22Rv1 (cell line): ENCODE measurements around the gene CLEC16A.

Source experiments
- ZFX ChIP-seq: fragments of 450-650 bp; IDR thresholded peaks from 2 replicates; pipeline ENCODE4 v1.6.1; 2017; ENCODE audit warnings: antibody characterized with exemption, borderline replicate concordance
- TF ChIP-seq, protein P1 (sequence below): fragments of 450-650 bp; IDR thresholded peaks from 2 replicates; pipeline ENCODE4 v1.5.1; 2017; ENCODE audit warnings: mild to moderate bottlenecking

DNA sequence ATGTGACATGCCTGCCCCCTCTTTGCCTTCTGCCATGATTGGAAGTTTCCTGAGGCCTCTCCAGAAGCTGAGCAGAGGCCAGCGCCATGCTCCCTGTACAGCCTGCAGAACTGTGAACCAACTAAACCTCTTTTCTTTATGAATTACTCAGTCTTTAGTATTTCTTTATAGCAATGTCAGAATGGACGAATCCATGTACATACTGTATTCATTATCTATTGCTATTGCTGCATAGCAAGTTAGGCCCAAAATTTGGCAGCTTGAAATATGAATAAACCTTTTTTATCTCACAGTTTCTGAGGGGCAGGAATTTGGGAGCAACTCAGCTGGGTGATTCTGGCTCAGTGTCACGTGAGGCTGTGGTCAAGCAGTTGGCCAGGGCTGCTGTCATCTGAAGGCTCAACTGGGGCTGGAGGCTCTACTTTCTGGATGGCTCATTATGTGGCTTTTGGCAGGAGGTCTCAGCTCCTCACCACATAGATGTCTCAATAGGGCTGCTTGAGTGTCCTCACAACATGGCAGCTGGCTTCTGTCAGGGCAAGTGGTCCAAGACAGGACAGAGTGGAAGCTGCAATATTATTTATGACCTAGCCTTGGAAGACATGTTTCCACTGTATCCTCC lies 271.7 kb downstream of the CLEC16A start:
- TF ChIP-seq, protein P1, sequence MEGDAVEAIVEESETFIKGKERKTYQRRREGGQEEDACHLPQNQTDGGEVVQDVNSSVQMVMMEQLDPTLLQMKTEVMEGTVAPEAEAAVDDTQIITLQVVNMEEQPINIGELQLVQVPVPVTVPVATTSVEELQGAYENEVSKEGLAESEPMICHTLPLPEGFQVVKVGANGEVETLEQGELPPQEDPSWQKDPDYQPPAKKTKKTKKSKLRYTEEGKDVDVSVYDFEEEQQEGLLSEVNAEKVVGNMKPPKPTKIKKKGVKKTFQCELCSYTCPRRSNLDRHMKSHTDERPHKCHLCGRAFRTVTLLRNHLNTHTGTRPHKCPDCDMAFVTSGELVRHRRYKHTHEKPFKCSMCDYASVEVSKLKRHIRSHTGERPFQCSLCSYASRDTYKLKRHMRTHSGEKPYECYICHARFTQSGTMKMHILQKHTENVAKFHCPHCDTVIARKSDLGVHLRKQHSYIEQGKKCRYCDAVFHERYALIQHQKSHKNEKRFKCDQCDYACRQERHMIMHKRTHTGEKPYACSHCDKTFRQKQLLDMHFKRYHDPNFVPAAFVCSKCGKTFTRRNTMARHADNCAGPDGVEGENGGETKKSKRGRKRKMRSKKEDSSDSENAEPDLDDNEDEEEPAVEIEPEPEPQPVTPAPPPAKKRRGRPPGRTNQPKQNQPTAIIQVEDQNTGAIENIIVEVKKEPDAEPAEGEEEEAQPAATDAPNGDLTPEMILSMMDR, result no peak
- TF ChIP-seq ZFX, result no peak
